GM19193 (cell line): ENCODE data around the gene EFCAB11.

Source experiments
- POLR2A ChIP-seq: IDR thresholded peaks from 4 replicates; pipeline ENCODE4 v1.6.1; 2011; ENCODE audit not compliant: insufficient read depth, insufficient read length; ENCODE audit errors: extremely low read depth

EFCAB11 gene

GRCh38 chr14:89965839-89966238 is 11.3 kb upstream of the EFCAB11 start:
- TF ChIP-seq POLR2A: no peak

- TF ChIP-seq POLR2A: no peak
Observed at GRCh38 chr14:89963288-89963978, 8.9 kb upstream of the EFCAB11 start.

- no peak for TF ChIP-seq POLR2A
Observed at GRCh38 chr14:89960914-89961313, 6.4 kb upstream of the EFCAB11 start.

GRCh38 chr14:89959853-89960445 is 5.4 kb upstream of the EFCAB11 start:
- no peak for TF ChIP-seq POLR2A

GRCh38 chr14:89958966-89959365 is 4.4 kb upstream of the EFCAB11 start:
- no peak for TF ChIP-seq POLR2A

- no peak for TF ChIP-seq POLR2A
Observed at GRCh38 chr14:89957791-89958190, 3.3 kb upstream of the EFCAB11 start.

GRCh38 chr14:89957376-89957775 is 2.8 kb upstream of the EFCAB11 start:
- TF ChIP-seq POLR2A: no peak

- no peak for TF ChIP-seq POLR2A
Observed at GRCh38 chr14:89956661-89957009, 2.1 kb upstream of the EFCAB11 start.

- TF ChIP-seq POLR2A: peak; percentile 85
Observed at GRCh38 chr14:89955745-89956660, 1.5 kb upstream of the EFCAB11 start, which contains the start of gene TDP1. Gene TDP1, plus strand, starts transcription at chr14:89955927. Its CDS starts 7,188 bp downstream, at chr14:89963115.

- no peak for TF ChIP-seq POLR2A
Observed at GRCh38 chr14:89955022-89955744, 653 bp upstream of the EFCAB11 start.

- no peak for TF ChIP-seq POLR2A
Observed at GRCh38 chr14:89953602-89954001, 928 bp downstream of the EFCAB11 start.

GRCh38 chr14:89952576-89952975 is 2.0 kb downstream of the EFCAB11 start:
- no peak for TF ChIP-seq POLR2A

GRCh38 chr14:89947344-89947743 is 7.2 kb downstream of the EFCAB11 start:
- TF ChIP-seq POLR2A: no peak

GRCh38 chr14:89941830-89942377 is 12.6 kb downstream of the EFCAB11 start:
- TF ChIP-seq POLR2A: no peak
